ENCODE measurements around the gene MED8.

- TF ChIP-seq ZNF274 (IDR thresholded peaks at IDR 0.05; ENCODE audit: low read depth, low read length) (no peak), YY1 (IDR thresholded peaks at IDR 0.05; ENCODE audit: insufficient read depth, insufficient read length) (no peak)
Measured at GRCh38 chr1:43422995-43423671, 33.5 kb upstream of the MED8 start.
